HEK293 (cell line): Measurements from ENCODE around the gene TRMT61A.
A peak's percentile ranks its signal among the peaks of the same experiment; 100 is the strongest.

Experiments
- CTCF ChIA-PET: fragments of 350-600 bp; formaldehyde crosslinking; extraction: SDS; loops from one replicate; lab custom pipeline; 2021; ENCODE audit warnings: antibody characterized with exemption; lab: Yijun Ruan, JAX
- POLR2A ChIA-PET: fragments of 300-600 bp; formaldehyde crosslinking; extraction: SDS; loops from one replicate; lab custom pipeline; 2020; ENCODE audit warnings: antibody characterized with exemption, inconsistent platforms; lab: Yijun Ruan, JAX
- H3K27ac ChIP-seq: fragments of 200-500 bp; sonication (Bioruptor generic); 2 replicates; pipeline ENCODE4 v1.5.1; 2014; ENCODE audit warnings: low read depth, low read length, control low read depth, inconsistent platforms; ENCODE audit errors: extremely low read depth
- H3K36me3 ChIP-seq, 2 experiments: fragments of 200-500 bp in 1 of 2; sonication (Bioruptor generic) in 1 of 2; 1 replicate in 1 of 2; 2 replicates in 1 of 2; pipeline ENCODE4 v1.5.1; 2014 to 2017; ENCODE audit warnings: inconsistent platforms in 2 of 2, low read length in 2 of 2; ENCODE audit not compliant: control insufficient read depth in 2 of 2, insufficient read depth in 1 of 2
- H3K4me1 ChIP-seq: fragments of 200-500 bp; sonication (Bioruptor generic); 2 replicates; pipeline ENCODE4 v1.5.1; 2014; ENCODE audit warnings: mild to moderate bottlenecking, low read length, inconsistent platforms; ENCODE audit not compliant: control insufficient read depth, insufficient read depth
- H3K4me3 ChIP-seq: 2 replicates; pipeline ENCODE4 v1.5.1; 2011; ENCODE audit warnings: low read depth, mild to moderate bottlenecking, control low read depth, low read length, moderate library complexity
- H3K9me3 ChIP-seq: fragments of 200-500 bp; sonication (Bioruptor generic); 2 replicates; pipeline ENCODE4 v1.5.1; 2014; ENCODE audit warnings: low read depth, low read length, inconsistent platforms; ENCODE audit not compliant: control insufficient read depth, insufficient read depth
- ELK4 ChIP-seq: IDR thresholded peaks from 2 replicates; pipeline ENCODE4 v1.6.1; 2011; ENCODE audit warnings: mild to moderate bottlenecking, low read depth, low read length, borderline replicate concordance
- GLI2 ChIP-seq: fragments of 450-650 bp; formaldehyde crosslinking; IDR thresholded peaks from 2 replicates; pipeline ENCODE4; 2017; ENCODE audit warnings: missing biosample characterization, missing genetic modification characterization, low read depth, borderline replicate concordance
- GLIS1 ChIP-seq: fragments of 450-650 bp; formaldehyde crosslinking; IDR thresholded peaks from 2 replicates; pipeline ENCODE4 v1.5.1; 2016; ENCODE audit warnings: missing biosample characterization, missing genetic modification characterization
- GLIS2 ChIP-seq: fragments of 450-650 bp; formaldehyde crosslinking; IDR thresholded peaks from 2 replicates; pipeline ENCODE4 v1.5.1; 2016; ENCODE audit warnings: missing biosample characterization, missing genetic modification characterization
- KLF10 ChIP-seq: fragments of 450-650 bp; IDR thresholded peaks from 2 replicates; pipeline ENCODE4 v1.5.1; 2018; ENCODE audit warnings: missing biosample characterization, mild to moderate bottlenecking, missing genetic modification characterization
- KLF8 ChIP-seq: fragments of 450-650 bp; formaldehyde crosslinking; IDR thresholded peaks from 2 replicates; pipeline ENCODE4 v1.5.1; 2016; ENCODE audit warnings: missing biosample characterization, missing genetic modification characterization
- OVOL3 ChIP-seq: fragments of 450-650 bp; formaldehyde crosslinking; IDR thresholded peaks from 2 replicates; pipeline ENCODE4 v1.5.1; 2016; ENCODE audit warnings: missing biosample characterization, missing genetic modification characterization
- PRDM1 ChIP-seq: fragments of 450-650 bp; formaldehyde crosslinking; IDR thresholded peaks from 2 replicates; pipeline ENCODE4; 2016; ENCODE audit warnings: missing biosample characterization, missing genetic modification characterization
- PRDM10 ChIP-seq: fragments of 450-650 bp; formaldehyde crosslinking; IDR thresholded peaks from 2 replicates; pipeline ENCODE4 v1.5.1; 2016; ENCODE audit warnings: missing biosample characterization, missing genetic modification characterization
- PRDM4 ChIP-seq: fragments of 450-650 bp; formaldehyde crosslinking; IDR thresholded peaks from 2 replicates; pipeline ENCODE4 v1.5.1; 2017; ENCODE audit warnings: missing biosample characterization, missing genetic modification characterization
- YY1 ChIP-seq: fragments of 450-650 bp; formaldehyde crosslinking; IDR thresholded peaks from 2 replicates; pipeline ENCODE4 v1.5.1; 2018; ENCODE audit warnings: missing biosample characterization, missing genetic modification characterization
- ZBTB21 ChIP-seq: fragments of 450-650 bp; formaldehyde crosslinking; IDR thresholded peaks from 2 replicates; pipeline ENCODE4 v1.5.1; 2017; ENCODE audit warnings: missing biosample characterization, missing genetic modification characterization
- ZBTB48 ChIP-seq: fragments of 450-650 bp; formaldehyde crosslinking; IDR thresholded peaks from 2 replicates; pipeline ENCODE4 v1.5.1; 2016; ENCODE audit warnings: missing biosample characterization, missing genetic modification characterization
- ZBTB8A ChIP-seq: fragments of 450-650 bp; formaldehyde crosslinking; IDR thresholded peaks from 2 replicates; pipeline ENCODE4 v1.5.1; 2016; ENCODE audit warnings: missing biosample characterization, missing genetic modification characterization
- ZFP41 ChIP-seq: fragments of 450-650 bp; formaldehyde crosslinking; IDR thresholded peaks from 2 replicates; pipeline ENCODE4 v1.5.1; 2016; ENCODE audit warnings: missing biosample characterization, missing genetic modification characterization, borderline replicate concordance
- ZNF140 ChIP-seq: fragments of 450-650 bp; formaldehyde crosslinking; IDR thresholded peaks from 2 replicates; pipeline ENCODE4 v1.5.1; 2016; ENCODE audit warnings: missing biosample characterization, missing genetic modification characterization
- ZNF19 ChIP-seq: fragments of 450-650 bp; formaldehyde crosslinking; IDR thresholded peaks from 2 replicates; pipeline ENCODE4; 2016; ENCODE audit warnings: missing biosample characterization, missing genetic modification characterization, low read depth
- ZNF335 ChIP-seq: fragments of 450-650 bp; formaldehyde crosslinking; conservative IDR thresholded peaks from 2 replicates; pipeline ENCODE4 v1.5.1; 2016; ENCODE audit warnings: missing biosample characterization, missing genetic modification characterization
- ZNF341 ChIP-seq: fragments of 450-650 bp; formaldehyde crosslinking; IDR thresholded peaks from 2 replicates; pipeline ENCODE4; 2016; ENCODE audit warnings: low read depth, missing biosample characterization, missing genetic modification characterization
- ZNF529 ChIP-seq: fragments of 450-650 bp; formaldehyde crosslinking; IDR thresholded peaks from 2 replicates; pipeline ENCODE4 v1.5.1; 2017; ENCODE audit warnings: missing genetic modification characterization, missing biosample characterization; ENCODE audit not compliant: insufficient replicate concordance
- ZNF558 ChIP-seq: fragments of 450-650 bp; formaldehyde crosslinking; IDR thresholded peaks from 2 replicates; pipeline ENCODE4 v1.5.1; 2016; ENCODE audit warnings: missing biosample characterization, missing genetic modification characterization
- ZNF600 ChIP-seq: fragments of 450-650 bp; formaldehyde crosslinking; IDR thresholded peaks from 2 replicates; pipeline ENCODE4 v1.5.1; 2016; ENCODE audit warnings: missing biosample characterization, missing genetic modification characterization
- ZNF623 ChIP-seq: fragments of 450-650 bp; formaldehyde crosslinking; IDR thresholded peaks from 2 replicates; pipeline ENCODE4 v1.5.1; 2016; ENCODE audit warnings: missing biosample characterization, missing genetic modification characterization
- ZNF639 ChIP-seq: fragments of 450-650 bp; formaldehyde crosslinking; IDR thresholded peaks from 2 replicates; pipeline ENCODE4 v1.5.1; 2016; ENCODE audit warnings: missing biosample characterization, missing genetic modification characterization
- ZNF654 ChIP-seq: fragments of 450-650 bp; formaldehyde crosslinking; IDR thresholded peaks from 2 replicates; pipeline ENCODE4 v1.5.1; 2016; ENCODE audit warnings: low read depth, missing biosample characterization, missing genetic modification characterization
- ZNF791 ChIP-seq: fragments of 450-650 bp; formaldehyde crosslinking; IDR thresholded peaks from 2 replicates; pipeline ENCODE4 v1.5.1; 2016; ENCODE audit warnings: missing biosample characterization, missing genetic modification characterization

Gene TRMT61A

GRCh38 chr14:103556946-103557758 is 28.2 kb downstream of the TRMT61A start (continued):
- TF ChIP-seq ELK4 (no peak), PRDM1 (no peak), KLF8 (tag by site-specific recombination) (no peak), ZNF19 (no peak), ZNF791 (no peak), GLIS1 (tag by site-specific recombination) (no peak), ZNF654 (no peak), ZNF529 (tag by site-specific recombination) (no peak), ZNF558 (tag by site-specific recombination) (no peak)

DNA sequence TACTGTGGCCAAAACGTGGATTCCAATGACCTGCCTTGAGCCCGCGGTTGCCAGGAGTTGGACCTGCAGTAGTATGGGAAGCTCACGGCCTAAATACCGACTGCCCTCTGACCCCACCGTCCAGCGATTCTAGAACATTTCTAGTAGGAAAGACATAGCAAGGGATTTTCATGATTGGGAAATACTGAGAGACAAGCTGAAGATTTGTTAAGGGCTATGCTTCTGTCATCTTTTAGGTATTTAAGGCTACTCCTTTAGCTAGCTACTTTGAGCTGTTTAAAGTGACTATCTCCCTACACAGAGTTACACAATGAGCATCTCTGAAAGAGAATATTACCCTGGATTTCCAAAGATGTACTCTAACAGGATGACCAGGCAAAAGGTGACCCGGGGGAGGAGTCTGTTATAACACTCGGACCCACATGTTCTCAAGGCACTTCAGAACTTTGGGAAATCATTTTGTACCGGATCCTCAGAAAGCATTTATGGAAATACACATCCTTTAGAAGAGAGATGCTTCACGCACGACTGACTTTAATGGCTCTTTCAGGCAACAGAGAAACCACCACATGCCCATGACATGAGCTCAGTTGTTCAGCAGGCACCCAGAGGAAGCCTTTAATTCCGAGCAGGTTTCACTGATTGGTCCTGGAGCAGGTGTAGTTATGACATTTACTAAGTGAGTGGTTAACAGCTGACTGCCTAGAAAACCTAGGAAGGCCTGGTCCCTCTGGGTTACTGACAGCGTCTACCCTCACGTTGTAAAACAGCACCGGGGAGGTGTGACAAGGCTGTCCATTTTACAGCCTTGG is 29.3 kb downstream of the TRMT61A start:
- Histone ChIP-seq H3K4me1 (peaks cover 39% of the 10 kb centered on the region), H3K4me3 (no peak overlapping the region)
- CTCF ChIA-PET: interaction anchor here (0.7 to 3.8 kb wide), 6 partner anchors 10 to 1006 kb away, joined by 3 to 21 read pairs (median 4); no protein-coding TSS in a partner anchor
- TF ChIP-seq ZNF335: peak; percentile 96
- no peak for TF ChIP-seq ZNF639 (tag by site-specific recombination)
- no peak; the same call in 1 of the 2 replicates for TF ChIP-seq GLIS2 (tag by site-specific recombination)
- TF ChIP-seq ZBTB8A: peak; percentile 68
- TF ChIP-seq ZNF623 (tag by site-specific recombination): peak; percentile 32; the same call in 1 of the 2 replicates
- TF ChIP-seq GLI2 (tag by site-specific recombination): no peak
- no peak; the same call in 1 of the 2 replicates for TF ChIP-seq OVOL3
- no peak for TF ChIP-seq ZFP41 (tag by site-specific recombination)
- TF ChIP-seq PRDM10: peak; percentile 49; the same call in 1 of the 2 replicates
- no peak for TF ChIP-seq ZNF140 (tag by site-specific recombination)
- TF ChIP-seq YY1 (tag by site-specific recombination): no peak
- peak; percentile 96 for TF ChIP-seq KLF10
- TF ChIP-seq ZNF341 (tag by site-specific recombination): no peak
- no peak for TF ChIP-seq ZBTB48
- TF ChIP-seq ZBTB21 (tag by site-specific recombination): peak; percentile 71; the same call in 1 of the 2 replicates
- TF ChIP-seq PRDM4 (tag by site-specific recombination): peak; percentile 96
- TF ChIP-seq ZNF600: peak; percentile 89

More for the DNA sequence above, 29.3 kb downstream of the TRMT61A start:
- peaks cover 16 to 24% of the 10 kb centered on the region in 2 experiments for H3K36me3 ChIP-seq
- POLR2A ChIA-PET: interaction anchor here (0.6 to 3.1 kb wide), 7 partner anchors 30 to 224 kb away, joined by 3 to 18 read pairs (median 4); partner anchors contain the start of genes CKB, EIF5, KLC1 and TRMT61A
- H3K27ac ChIP-seq: peak overlapping the region; percentile 25; the same call in 1 of the 2 replicates
- no peaks in the 10 kb centered on the region for H3K9me3 ChIP-seq
